NT2/D1 (cell line): ENCODE results near the gene SHB.

Source experiments
- SUZ12 ChIP-seq: IDR thresholded peaks from 2 replicates; pipeline ENCODE4 v1.6.1; 2011; ENCODE audit not compliant: insufficient read length, insufficient read depth; ENCODE audit errors: extremely low read depth
- YY1 ChIP-seq: IDR thresholded peaks from 2 replicates; pipeline ENCODE4 v1.6.1; 2011; ENCODE audit not compliant: insufficient read length, insufficient read depth

GRCh38 chr9:38101423-38101822, 32.4 kb upstream of the SHB start:
- TF ChIP-seq YY1, result no peak
- no peak for TF ChIP-seq SUZ12
